Kidney glomerular epithelial cell (primary cell): Measurements from ENCODE around the gene TTYH2.
A peak's percentile ranks its signal among the peaks of the same experiment; 100 is the strongest.

Experiments
- DNase-seq: peaks from one replicate; lab custom pipeline; 2025; lab: John Stamatoyannopoulos, UW

TTYH2 gene

GRCh38 chr17:74292495-74292894 lies 79.1 kb downstream of the TTYH2 start:
- no peak for DNase-seq

GRCh38 chr17:74295625-74296547 lies 82.5 kb downstream of the TTYH2 start:
- no peak for DNase-seq

- DNase-seq, result peak; percentile 71
These were observed 83.2 kb downstream of the TTYH2 start for GRCh38 chr17:74296548-74296936.

GRCh38 chr17:74297941-74298340 lies 84.6 kb downstream of the TTYH2 start:
- DNase-seq, result no peak

GRCh38 chr17:74298778-74299177 lies 85.4 kb downstream of the TTYH2 start:
- DNase-seq, result peak; percentile 73

- no peak for DNase-seq
These were observed 86.0 kb downstream of the TTYH2 start for GRCh38 chr17:74299226-74300009.

GRCh38 chr17:74303305-74303704 lies 89.9 kb downstream of the TTYH2 start:
- no peak for DNase-seq

GRCh38 chr17:74304184-74304583 lies 90.8 kb downstream of the TTYH2 start:
- no peak for DNase-seq

- no peak for DNase-seq
These were observed 92.7 kb downstream of the TTYH2 start for GRCh38 chr17:74305865-74306654.

- no peak for DNase-seq
These were observed 94.8 kb downstream of the TTYH2 start for GRCh38 chr17:74307984-74308773.

- DNase-seq, result no peak
These were observed 96.5 kb downstream of the TTYH2 start for GRCh38 chr17:74309902-74310301.
